ENCODE data around the gene STXBP5.

DNA sequence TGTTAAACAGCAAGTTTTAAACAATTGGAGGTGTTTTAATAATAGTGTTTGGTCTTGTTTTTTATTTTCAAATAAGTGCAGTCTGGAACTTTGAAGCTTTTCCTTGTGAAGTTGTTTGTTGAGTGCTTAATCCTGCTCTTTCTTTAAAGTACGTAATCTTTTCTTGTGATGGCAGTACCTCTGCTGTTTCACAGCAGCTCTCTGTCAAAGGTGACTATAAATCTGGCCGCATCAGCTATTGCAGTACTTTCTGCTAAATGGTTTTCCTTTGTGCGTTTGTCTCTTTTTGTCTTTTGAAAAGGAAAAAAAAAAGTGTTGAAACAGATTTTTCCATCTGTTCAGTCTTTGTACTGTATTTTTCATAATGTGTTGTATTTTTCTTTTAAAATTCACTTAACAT is 12.7 kb downstream of the STXBP5 start:
- TF ChIP-seq SRF (IDR thresholded peaks at IDR 0.05; ENCODE audit: low read depth, low read length) (no peak), PAX8 (CRISPR knock-in tag; IDR thresholded peaks at IDR 0.05; ENCODE audit: borderline replicate concordance) (no peak), NONO (IDR thresholded peaks at IDR 0.05) (no peak), NONO (CRISPR knock-in tag; conservative IDR thresholded peaks at IDR 0.05) (no peak), MTA1 (CRISPR knock-in tag; IDR thresholded peaks at IDR 0.05; ENCODE audit: borderline replicate concordance) (no peak), MXI1 (IDR thresholded peaks at IDR 0.05; ENCODE audit: borderline replicate concordance, low read depth, low read length) (no peak), DMAP1 (CRISPR knock-in tag; IDR thresholded peaks at IDR 0.05) (no peak), ARNT (IDR thresholded peaks at IDR 0.05) (no peak), ZNF354B (CRISPR knock-in tag; IDR thresholded peaks at IDR 0.05) (no peak), ZKSCAN1 (IDR thresholded peaks at IDR 0.05; ENCODE audit: low read length) (no peak), ZNF335 (CRISPR knock-in tag; IDR thresholded peaks at IDR 0.05) (no peak), NFIC (IDR thresholded peaks at IDR 0.05; ENCODE audit: low read length) (no peak), ZNF761 (CRISPR knock-in tag; conservative IDR thresholded peaks at IDR 0.05) (no peak)
- TF ChIP-seq, protein P1, sequence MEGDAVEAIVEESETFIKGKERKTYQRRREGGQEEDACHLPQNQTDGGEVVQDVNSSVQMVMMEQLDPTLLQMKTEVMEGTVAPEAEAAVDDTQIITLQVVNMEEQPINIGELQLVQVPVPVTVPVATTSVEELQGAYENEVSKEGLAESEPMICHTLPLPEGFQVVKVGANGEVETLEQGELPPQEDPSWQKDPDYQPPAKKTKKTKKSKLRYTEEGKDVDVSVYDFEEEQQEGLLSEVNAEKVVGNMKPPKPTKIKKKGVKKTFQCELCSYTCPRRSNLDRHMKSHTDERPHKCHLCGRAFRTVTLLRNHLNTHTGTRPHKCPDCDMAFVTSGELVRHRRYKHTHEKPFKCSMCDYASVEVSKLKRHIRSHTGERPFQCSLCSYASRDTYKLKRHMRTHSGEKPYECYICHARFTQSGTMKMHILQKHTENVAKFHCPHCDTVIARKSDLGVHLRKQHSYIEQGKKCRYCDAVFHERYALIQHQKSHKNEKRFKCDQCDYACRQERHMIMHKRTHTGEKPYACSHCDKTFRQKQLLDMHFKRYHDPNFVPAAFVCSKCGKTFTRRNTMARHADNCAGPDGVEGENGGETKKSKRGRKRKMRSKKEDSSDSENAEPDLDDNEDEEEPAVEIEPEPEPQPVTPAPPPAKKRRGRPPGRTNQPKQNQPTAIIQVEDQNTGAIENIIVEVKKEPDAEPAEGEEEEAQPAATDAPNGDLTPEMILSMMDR (CRISPR knock-in tag; IDR thresholded peaks at IDR 0.05), result no peak
- TF ChIP-seq, protein P2, sequence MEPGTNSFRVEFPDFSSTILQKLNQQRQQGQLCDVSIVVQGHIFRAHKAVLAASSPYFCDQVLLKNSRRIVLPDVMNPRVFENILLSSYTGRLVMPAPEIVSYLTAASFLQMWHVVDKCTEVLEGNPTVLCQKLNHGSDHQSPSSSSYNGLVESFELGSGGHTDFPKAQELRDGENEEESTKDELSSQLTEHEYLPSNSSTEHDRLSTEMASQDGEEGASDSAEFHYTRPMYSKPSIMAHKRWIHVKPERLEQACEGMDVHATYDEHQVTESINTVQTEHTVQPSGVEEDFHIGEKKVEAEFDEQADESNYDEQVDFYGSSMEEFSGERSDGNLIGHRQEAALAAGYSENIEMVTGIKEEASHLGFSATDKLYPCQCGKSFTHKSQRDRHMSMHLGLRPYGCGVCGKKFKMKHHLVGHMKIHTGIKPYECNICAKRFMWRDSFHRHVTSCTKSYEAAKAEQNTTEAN (CRISPR knock-in tag; conservative IDR thresholded peaks at IDR 0.05), result no peak
